Stimulated activated CD4-positive, alpha-beta T cell treated with anti-CD3 and anti-CD28 coated beads, Interleukin-4, amount 100 ng/mL, for 24 hours (primary cell): Measurements from ENCODE around the gene FANCI.

Experiments used
- DNase-seq: peaks from one replicate; pipeline ENCODE4 v3.0.0-alpha.2; 2020

Gene FANCI

DNA sequence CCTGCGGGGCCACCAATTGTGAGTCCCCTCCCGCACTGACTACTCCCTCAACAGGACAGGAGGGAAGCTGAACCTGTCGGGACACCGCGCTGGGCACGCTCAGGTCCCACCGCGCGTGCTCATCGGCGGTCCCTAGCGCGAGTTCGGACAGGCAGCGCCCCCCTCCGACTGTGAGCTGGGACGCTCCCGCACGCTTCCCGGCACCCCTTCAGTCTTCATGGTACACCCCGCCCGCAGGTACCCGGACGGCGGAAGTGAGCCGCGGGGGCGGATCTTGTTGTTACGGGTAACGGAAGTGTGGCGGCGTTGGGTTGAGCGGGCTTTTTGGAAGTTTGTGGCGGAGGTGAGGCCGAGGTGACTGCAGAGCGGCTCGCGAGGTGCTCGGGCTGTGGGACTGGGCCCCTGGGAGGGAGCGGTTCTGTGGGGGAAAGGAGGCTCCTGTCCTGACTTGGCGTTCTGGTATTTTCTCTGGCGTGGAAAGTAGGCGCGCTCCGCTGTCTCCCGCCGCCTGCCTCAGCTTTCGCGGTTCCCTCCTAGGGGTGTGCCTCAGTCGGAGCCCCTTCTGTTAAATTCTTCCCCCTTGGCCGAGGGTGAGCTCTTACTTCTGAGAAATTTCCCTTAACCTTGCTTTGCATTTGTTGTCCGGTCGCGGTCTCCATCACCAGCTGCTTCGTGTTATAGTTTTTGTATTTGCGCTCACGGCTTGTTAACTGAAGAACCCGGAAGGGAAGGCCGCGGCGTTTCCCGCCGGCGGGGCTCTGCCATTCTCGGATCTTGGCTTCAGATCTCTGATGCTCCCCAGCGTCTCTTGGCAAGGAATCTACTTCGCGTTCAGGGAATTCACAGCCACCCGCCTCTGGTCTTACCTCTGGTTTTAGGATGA is at the start of gene FANCI:
FANCI (plus strand) TSS at position 289 of the 883 bp plus-strand sequence. CDS start 3,669 bp downstream, outside the sequence.
- peak; percentile 98 for DNase-seq

DNA sequence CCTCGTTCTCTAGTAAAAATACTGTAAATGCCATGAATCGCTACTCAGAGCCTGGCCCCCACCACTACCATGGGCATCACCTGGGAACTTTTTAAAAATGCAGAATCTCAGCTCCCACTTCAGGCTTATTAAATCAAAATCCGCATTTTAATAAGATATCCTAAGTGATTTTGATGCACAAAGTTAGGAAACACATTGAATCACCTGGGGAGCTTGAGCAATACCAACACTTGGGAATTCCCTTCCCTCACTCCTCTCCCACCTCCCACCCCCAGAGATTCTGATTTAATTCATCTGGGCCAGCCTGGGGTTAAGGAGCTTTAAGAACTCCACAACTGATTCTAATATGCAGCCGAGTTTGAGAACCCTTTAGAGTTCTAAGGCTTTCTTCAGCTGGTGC is 49.2 kb upstream of the FANCI start:
- no peak for DNase-seq

DNA sequence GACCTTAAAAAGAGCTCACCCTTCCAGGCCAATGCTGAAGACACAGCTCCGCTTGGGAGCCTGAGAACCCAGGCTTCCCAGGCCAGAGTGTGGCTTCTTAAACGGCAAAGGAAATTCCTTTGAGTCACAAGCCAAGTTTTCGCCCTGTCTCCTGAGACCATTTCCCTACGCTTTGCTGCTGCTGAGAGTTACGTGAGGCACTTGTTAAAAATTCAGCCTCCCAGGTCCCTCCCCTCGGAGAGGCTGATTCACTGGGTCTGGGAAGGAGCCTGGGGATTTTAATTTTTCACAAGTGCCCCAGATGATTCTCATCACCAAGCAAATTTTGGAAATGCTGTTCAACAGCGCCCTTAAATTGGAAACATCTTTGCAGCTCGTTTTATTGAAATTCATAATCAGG is 47.9 kb upstream of the FANCI start:
- DNase-seq: no peak

GRCh38 chr15:89196241-89196640 is 47.5 kb upstream of the FANCI start:
- DNase-seq: no peak

DNA sequence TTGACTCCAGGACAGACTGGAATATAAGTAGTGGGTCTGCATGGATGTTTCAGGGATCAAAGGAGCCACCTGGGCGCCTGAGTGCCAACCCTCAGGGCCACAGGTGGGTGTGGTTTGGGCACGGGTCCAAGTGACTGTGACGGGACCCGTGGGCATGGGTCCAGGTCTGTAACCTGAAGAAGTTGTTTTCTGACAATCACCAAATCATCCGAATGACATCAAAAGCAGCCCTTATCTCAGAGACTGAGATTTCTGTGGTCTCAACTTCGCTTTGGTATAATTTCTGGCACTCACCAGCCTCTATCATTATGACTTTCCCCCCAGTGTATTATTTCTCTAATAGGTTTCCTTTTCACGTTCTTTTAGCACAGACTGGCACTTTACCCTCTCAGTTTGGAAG is 46.8 kb upstream of the FANCI start:
- peak; percentile 49 for DNase-seq

DNA sequence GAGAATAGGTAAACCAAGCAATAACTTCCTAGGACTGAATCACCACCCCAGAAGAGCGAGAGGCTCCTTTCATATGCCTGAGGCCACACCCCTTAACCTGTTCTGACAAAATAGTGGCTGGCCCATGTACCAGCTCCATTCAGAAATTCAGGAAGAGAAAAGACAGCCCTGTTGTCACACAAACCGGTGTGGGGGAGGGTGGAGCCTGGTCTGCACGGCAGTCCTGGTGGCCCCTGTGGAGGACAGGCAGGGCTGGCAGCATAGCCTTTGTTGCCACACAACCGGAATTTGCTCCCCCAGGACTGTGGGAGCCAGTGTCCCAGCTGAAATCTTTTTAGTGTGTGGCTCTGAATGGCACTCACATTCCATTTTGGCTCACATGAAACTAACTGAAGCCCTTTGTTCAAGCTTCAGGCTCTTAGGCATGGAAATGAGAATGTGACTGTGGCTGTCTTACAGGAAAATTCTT is 46.2 kb upstream of the FANCI start:
- no peak for DNase-seq

GRCh38 chr15:89198196-89198595 is 45.6 kb upstream of the FANCI start:
- DNase-seq: no peak

GRCh38 chr15:89198934-89199333 is 44.8 kb upstream of the FANCI start:
- no peak for DNase-seq

GRCh38 chr15:89199746-89200145 is 44.0 kb upstream of the FANCI start:
- DNase-seq: no peak

- no peak for DNase-seq
These were observed 43.6 kb upstream of the FANCI start for GRCh38 chr15:89200182-89200581.

DNA sequence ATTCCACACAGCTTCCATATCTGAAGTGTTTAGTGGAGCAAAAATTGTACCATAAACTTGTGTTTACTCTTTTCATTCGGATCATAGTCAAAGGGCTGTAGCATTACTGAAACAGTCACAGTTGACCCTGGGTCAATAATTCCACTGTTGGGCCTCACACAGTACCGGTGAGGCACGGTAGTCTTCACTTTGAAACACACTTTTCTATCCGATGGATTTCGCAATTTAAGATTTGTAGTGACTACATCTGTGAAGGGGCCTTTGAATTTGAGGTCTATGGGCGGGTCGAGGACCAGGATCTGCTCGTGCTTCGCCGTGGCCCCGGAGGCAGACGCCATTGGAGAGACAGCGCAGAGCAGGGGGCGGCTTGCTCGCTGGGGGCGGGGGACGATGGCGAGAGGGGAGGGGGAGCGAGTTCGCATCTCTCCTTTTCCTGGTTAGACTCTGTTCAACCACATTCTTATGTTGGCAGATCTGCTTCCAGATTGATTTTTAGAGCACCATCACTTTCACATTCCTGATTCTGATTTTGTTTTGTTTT is 42.2 kb upstream of the FANCI start:
- no peak for DNase-seq

- DNase-seq: peak; percentile 46
These were observed 40.0 kb upstream of the FANCI start for GRCh38 chr15:89203705-89204273.

GRCh38 chr15:89205991-89206585 is 37.7 kb upstream of the FANCI start:
- DNase-seq: no peak

DNA sequence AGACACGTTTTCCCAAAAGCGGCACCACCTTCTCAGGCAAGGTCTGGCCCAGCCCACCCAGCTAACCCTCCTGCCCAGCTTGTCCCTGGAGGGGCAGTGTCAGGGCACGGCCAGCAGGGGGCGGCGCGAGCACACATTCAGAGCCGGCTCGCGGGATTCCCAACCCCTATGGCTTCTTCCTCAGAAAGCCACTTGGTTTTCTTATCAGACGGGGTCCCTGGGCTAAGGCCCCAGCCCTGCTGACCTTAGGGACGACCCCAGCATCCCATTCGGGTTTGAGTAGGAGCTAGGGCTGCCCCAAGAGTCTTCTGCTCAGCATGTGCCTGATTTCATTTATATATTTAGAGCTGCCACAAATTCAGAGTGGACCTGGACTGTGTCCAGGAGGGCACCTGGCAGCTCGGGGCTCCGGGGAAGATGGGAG is 36.9 kb upstream of the FANCI start:
- DNase-seq: peak; percentile 79

DNA sequence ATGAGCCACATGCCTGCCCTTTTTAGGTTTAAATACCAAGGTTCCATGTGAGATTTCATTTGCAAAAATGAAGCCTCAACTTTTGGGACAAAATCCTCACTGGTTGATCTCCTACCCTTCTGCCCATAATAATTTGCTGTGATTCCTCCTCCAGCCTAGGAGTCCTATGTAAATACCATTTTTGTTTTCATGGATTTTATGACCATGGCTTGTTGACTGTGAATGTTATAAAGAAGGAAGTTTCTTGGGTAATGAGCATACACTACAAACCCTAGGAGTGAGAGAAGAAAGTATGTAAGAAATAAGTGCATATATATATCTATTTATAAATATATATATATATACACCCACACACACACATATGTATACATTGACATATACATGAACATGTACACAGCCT is 35.5 kb upstream of the FANCI start:
- no peak for DNase-seq

DNA sequence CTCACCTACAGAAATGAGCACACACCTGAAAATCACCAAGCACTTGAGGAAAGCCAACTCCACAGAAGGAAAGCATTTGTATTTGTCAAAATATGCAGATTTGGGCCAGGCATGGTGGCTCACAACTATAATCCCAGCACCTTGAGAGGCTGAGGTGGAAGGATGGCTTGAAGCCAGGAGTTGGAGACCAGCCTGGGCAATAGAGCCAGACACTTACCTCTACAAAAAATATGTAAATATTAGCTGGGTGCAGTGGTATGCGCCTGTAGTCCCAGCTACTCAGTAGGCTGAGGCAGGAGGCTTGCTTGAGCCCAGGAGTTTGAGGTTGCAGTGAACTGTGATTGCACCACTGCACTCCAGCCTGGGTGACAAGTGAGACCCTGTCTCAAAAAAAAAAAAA is 34.7 kb upstream of the FANCI start:
- DNase-seq: no peak

DNA sequence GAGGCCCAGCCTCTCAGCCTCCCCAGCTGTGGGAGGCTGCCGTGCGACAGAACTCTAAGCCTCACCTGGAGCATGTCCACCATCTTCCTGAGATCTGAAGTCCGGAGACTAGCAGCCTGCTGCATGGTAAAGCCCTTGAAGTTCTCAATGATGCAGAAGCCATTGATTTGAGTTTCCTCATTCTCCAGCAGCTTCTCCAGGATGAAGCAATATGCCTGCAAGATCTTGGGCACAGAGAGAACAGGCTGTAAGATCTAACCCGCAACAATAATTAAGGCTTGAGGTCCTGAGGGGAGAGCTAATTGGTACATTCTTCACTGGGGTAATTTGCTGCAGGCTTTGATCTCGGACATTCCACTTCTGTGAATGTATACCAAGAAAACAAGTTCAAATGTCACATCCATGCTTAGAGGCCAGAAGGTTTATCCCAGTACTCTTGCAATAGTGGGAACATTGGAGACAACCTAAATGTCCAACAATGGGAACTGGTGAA is 32.1 kb upstream of the FANCI start:
- DNase-seq: no peak

GRCh38 chr15:89215627-89216026 is 28.2 kb upstream of the FANCI start:
- no peak for DNase-seq

DNA sequence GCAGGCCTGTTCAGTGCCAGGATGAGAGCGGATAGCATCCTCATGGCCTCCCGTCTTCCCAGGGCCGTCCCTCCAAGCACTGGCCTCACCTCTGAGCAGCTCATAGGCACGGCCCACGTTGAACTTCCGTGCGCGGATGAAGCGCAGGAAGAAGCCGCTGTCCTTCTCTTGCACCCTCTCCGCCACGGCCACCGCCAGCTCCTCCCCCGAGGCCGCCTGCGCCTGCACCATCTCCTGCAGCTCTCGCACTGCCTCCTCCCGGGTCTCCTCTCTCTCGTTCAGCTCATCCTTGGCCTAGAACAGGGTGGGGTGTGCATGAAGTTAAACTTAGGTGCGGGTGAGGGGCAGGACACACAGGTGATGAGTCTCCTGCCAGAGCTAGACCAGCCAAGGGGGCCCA is 26.7 kb upstream of the FANCI start:
- no peak for DNase-seq

DNA sequence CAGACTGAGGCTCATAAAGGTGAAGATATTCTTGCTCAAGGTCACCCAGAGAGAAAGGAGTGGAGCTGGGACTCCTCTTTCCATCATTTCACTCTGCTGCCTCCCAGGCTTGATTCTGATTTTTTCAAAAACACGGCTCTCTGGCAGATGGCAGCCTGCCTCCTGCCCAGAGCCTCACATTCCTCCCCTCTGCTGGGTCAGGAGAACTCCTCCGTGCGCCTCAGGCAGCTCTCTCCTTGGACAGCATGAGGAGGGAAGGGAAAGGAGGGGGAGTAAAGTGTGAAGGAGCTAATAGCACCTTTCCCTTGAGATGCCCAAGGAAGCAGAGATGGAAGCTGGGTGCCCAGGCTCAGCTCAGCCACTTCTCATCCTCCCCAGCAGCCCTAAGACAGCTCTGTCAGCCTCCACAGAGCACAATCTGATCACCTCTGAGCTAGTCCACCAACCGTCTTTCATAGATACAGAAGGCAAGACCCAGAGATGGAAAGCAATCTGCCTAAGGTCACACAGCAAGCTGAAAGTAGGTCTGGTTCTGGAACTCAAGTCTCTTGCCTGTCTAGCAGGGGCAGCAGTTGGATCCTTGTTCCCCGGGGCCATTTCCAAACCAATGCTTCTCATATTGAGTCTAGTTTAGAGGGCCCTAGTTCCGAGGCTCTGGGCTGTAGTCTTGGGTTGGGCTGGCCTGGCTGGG is 25.9 kb upstream of the FANCI start:
- no peak for DNase-seq

DNA sequence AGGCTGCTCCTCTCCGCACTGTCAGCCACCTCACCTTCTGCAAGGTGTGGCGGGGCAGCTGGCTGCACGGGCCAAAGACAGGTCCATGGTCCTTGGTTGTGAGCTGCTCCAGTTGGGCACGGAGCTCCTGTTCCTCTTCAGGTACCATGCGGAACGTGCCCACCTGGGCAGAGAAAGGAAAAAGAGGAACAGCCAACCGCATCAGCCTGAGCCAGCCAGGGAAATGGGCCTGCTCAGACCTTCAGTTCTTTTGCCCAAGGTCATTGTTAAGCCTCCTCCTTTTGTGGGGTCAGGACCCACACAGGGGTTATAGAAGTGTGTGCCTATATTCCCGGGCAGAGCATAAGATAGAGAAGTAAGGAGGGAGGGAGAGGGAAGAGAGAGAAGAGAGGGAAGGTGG is 25.2 kb upstream of the FANCI start:
- DNase-seq: no peak

GRCh38 chr15:89221543-89221942 is 22.2 kb upstream of the FANCI start, which contains the start of gene RLBP1:
Gene RLBP1, minus strand, starts transcription at chr15:89221579. Its CDS starts 2,604 bp downstream, at chr15:89218975.
- no peak for DNase-seq

- DNase-seq: no peak
These were observed 18.2 kb upstream of the FANCI start for GRCh38 chr15:89225588-89225987.
